Ishikawa (cell line): ENCODE data around the gene MIDN.

Experiments used
- CEBPB ChIP-seq: IDR thresholded peaks from 2 replicates; pipeline ENCODE4 v1.6.1; 2012
- CREB1 ChIP-seq: IDR thresholded peaks from 2 replicates; pipeline ENCODE4 v1.6.1; 2012; ENCODE audit warnings: low read depth
- EGR1 ChIP-seq: IDR thresholded peaks from 2 replicates; pipeline ENCODE4 v1.6.1; 2012
- EP300 ChIP-seq: IDR thresholded peaks from 2 replicates; pipeline ENCODE4 v1.6.1; 2012; ENCODE audit warnings: borderline replicate concordance
- FOXM1 ChIP-seq: IDR thresholded peaks from 2 replicates; pipeline ENCODE4 v1.6.1; 2012; ENCODE audit warnings: low read depth, borderline replicate concordance
- NFIC ChIP-seq: IDR thresholded peaks from 2 replicates; pipeline ENCODE4 v1.6.1; 2012
- RAD21 ChIP-seq: IDR thresholded peaks from 2 replicates; pipeline ENCODE4 v1.6.1; 2012; ENCODE audit warnings: low read depth
- TAF1 ChIP-seq: IDR thresholded peaks from 2 replicates; pipeline ENCODE4 v1.6.1; 2012; ENCODE audit warnings: low read depth, mild to moderate bottlenecking
- TCF12 ChIP-seq: IDR thresholded peaks from 2 replicates; pipeline ENCODE4 v1.6.1; 2012; ENCODE audit warnings: low read depth
- TEAD4 ChIP-seq: IDR thresholded peaks from 2 replicates; pipeline ENCODE4 v1.6.1; 2012
- YY1 ChIP-seq: IDR thresholded peaks from 2 replicates; pipeline ENCODE4 v1.6.1; 2012; ENCODE audit warnings: low read depth
- ZBTB7A ChIP-seq: IDR thresholded peaks from 2 replicates; pipeline ENCODE4 v1.6.1; 2012; ENCODE audit warnings: low read depth
- TF ChIP-seq, protein P1 (sequence below): IDR thresholded peaks from 2 replicates; pipeline ENCODE4 v1.6.1; 2012
- TF ChIP-seq, protein P2 (sequence below): IDR thresholded peaks from 2 replicates; pipeline ENCODE4 v1.6.1; 2012; ENCODE audit warnings: low read depth, mild to moderate bottlenecking
- TF ChIP-seq, protein P3 (sequence below): IDR thresholded peaks from 2 replicates; pipeline ENCODE4 v1.6.1; 2012

MIDN gene

DNA sequence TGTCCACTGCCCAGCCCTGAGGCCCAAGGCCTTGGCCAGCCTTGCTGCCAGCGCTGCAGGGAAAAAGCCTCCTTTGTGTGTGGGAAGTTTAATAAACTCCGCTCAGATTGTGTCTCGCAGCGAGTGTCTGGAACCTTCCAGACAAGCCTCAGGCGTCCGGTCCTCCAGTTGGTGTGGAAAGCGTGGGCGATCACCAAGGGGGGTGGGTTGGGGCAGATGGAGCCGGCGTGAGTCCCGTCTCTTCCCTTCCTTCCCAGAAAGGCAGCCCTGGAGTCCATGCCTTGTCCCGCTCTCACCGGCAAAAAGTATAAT lies 38.2 kb upstream of the MIDN start:
- TF ChIP-seq, protein P1, sequence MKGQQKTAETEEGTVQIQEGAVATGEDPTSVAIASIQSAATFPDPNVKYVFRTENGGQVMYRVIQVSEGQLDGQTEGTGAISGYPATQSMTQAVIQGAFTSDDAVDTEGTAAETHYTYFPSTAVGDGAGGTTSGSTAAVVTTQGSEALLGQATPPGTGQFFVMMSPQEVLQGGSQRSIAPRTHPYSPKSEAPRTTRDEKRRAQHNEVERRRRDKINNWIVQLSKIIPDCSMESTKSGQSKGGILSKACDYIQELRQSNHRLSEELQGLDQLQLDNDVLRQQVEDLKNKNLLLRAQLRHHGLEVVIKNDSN = no peak
- TF ChIP-seq YY1 = no peak
- TF ChIP-seq, protein P2, sequence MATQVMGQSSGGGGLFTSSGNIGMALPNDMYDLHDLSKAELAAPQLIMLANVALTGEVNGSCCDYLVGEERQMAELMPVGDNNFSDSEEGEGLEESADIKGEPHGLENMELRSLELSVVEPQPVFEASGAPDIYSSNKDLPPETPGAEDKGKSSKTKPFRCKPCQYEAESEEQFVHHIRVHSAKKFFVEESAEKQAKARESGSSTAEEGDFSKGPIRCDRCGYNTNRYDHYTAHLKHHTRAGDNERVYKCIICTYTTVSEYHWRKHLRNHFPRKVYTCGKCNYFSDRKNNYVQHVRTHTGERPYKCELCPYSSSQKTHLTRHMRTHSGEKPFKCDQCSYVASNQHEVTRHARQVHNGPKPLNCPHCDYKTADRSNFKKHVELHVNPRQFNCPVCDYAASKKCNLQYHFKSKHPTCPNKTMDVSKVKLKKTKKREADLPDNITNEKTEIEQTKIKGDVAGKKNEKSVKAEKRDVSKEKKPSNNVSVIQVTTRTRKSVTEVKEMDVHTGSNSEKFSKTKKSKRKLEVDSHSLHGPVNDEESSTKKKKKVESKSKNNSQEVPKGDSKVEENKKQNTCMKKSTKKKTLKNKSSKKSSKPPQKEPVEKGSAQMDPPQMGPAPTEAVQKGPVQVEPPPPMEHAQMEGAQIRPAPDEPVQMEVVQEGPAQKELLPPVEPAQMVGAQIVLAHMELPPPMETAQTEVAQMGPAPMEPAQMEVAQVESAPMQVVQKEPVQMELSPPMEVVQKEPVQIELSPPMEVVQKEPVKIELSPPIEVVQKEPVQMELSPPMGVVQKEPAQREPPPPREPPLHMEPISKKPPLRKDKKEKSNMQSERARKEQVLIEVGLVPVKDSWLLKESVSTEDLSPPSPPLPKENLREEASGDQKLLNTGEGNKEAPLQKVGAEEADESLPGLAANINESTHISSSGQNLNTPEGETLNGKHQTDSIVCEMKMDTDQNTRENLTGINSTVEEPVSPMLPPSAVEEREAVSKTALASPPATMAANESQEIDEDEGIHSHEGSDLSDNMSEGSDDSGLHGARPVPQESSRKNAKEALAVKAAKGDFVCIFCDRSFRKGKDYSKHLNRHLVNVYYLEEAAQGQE = no peak
- TF ChIP-seq CEBPB = no peak
- TF ChIP-seq TAF1 = no peak
- no peak for TF ChIP-seq CREB1
- TF ChIP-seq EGR1 = no peak
- TF ChIP-seq FOXM1 = no peak

DNA sequence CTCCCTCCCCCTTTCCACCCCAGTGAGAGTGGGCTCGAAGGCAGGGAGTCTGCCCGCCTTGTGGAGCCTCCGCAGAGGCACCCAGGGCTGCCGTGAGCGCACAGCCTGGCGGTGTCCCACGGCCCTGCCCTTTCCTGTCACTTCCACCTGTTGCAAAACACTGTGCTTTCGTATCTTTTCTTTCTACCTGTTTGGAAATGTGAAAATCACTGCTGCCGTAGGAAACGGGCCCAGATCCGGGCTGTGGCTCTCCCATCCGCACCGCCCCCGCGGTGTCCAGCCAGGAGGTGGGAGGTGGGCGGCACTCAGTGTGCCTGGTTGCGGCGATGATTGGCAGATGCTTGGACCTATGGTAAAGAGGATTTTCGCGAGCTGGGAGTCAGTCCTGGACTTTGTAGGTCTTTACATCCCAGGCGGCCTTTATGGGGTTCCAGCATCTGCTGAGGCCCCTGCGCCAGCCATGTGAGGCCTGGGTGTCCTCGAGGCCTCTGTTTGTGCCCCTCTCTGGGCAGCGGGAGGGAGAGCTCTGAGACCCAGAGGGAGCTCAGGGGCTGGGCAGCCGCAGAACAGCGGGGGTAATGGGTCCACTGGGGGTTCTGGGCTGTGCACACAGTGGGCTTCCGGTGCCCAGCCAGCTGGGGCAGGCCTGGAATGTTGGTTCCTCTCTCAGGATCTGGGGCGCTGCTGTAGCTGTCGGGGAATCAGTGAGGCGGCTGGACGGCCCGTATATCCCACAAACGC lies 36.7 kb upstream of the MIDN start:
- TF ChIP-seq EGR1 (peak; percentile 39; the same call in 1 of the 2 replicates), RAD21 (no peak), YY1 (no peak), CEBPB (no peak)

DNA sequence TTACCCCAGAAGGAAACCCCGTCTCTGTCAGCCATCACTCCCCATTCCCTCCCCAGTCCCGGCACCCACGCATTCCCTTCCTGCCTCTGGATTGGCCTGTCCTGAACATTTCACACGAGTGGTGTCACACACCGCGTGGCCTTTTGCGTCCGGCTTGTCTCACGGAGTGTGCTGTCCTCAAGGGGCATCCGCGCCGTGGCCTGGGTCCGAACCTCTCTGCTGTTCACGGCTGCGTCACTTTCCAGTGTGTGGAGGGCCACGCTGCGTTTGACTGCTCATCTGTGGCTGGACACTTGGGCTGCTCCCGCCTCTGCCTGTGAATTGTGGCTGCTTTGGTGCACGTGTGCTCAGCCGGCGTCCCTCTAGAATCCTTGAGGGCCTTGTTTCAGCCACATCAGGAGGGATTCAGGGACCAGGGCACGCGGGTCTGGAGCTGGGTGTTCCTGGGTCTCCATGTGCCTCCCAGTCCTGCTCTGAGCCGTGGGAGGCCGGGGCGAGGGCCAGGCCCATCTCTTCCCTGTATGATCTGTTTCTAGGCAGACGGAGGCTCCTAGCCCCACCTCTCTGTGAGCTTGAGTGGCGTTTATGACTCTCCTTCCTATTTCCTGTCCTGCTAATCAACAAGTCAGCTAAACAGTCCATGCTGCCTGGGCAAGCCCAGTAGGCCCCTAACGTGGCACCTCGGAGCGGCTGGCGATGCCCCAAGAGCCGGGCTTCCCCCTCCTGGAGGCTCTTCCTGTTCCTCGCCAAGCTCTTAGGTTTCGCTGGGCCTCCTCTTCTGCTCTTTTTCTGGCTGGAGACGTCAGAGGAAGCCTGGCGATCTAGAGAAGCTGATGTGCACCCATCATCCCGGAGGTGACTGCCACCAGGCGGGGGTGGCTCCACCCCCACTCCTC lies 34.7 kb upstream of the MIDN start:
- TF ChIP-seq CREB1 (no peak), ZBTB7A (no peak), TCF12 (no peak), EP300 (no peak), EGR1 (no peak), FOXM1 (no peak), TAF1 (no peak)
- TF ChIP-seq, protein P2 = no peak

DNA sequence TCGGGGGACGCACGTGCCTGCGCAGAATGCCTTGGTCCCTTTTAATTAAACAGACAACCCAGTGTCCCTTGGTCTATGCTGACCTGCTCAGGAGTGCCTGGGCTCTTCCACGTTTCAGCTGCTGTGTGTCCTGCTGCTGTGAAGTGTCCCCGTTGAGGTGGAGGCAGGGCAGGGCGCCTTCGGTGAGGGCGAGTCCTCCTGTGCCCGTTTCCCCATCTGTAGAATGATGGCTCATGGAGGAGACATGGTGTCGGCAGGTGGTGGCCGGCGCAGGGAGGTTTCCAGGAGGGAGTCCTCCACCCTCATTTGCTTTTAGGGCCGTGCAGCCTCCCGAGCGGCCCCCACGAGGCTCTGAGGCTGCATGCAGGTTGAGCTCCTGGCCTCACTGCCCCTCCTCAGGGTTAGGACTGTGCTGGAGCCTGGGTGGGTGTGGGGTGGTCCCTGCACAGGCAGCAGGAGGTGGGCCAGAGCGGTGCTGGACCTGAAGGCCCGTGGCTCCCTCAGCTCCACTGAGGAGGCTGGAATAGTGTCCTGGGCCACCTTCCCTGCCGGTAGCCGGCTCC lies 34.0 kb upstream of the MIDN start:
- TF ChIP-seq FOXM1 (no peak), TEAD4 (no peak), CEBPB (no peak), ZBTB7A (no peak), CREB1 (no peak), TAF1 (no peak), EGR1 (no peak), EP300 (no peak), NFIC (no peak), RAD21 (no peak), YY1 (no peak), TCF12 (no peak)
- TF ChIP-seq, protein P3, sequence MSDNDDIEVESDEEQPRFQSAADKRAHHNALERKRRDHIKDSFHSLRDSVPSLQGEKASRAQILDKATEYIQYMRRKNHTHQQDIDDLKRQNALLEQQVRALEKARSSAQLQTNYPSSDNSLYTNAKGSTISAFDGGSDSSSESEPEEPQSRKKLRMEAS = no peak
- TF ChIP-seq, protein P1 = no peak
- TF ChIP-seq, protein P2 = no peak
